Measurements from ENCODE around the gene ERV3-1.

ERV3-1 gene

DNA sequence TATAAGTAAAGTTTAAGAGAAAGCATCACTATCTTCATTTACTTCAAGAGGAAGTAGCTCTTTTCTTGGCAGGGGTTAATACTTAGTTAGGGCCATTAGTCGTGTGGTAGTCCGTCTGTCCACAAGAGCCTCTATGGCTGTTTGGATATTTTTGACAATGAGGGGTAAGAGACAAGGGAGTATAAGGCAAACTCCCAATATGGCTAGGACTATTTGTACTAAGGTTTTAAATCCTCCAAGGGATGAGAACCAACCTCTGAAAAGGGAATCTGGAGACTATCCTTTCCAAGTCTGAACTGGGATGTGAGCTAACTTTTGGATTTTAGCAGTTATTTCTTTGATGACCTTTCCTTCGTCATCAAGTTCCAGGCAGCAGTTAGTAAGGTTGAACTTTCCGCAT lies 15.6 kb downstream of the ERV3-1 start, which contains the start of gene ZNF117:
TSS of gene ZNF117 (minus strand) at position 101 of the 400 bp plus-strand sequence.
- H3K4me3 ChIP-seq (ENCODE audit: low read depth in 1 of 2, low read length in 1 of 2) = no peak within 1 kb of the TSS
- no peaks in the 10 kb centered on the region for H3K27me3 ChIP-seq
- TF ChIP-seq, protein P1, sequence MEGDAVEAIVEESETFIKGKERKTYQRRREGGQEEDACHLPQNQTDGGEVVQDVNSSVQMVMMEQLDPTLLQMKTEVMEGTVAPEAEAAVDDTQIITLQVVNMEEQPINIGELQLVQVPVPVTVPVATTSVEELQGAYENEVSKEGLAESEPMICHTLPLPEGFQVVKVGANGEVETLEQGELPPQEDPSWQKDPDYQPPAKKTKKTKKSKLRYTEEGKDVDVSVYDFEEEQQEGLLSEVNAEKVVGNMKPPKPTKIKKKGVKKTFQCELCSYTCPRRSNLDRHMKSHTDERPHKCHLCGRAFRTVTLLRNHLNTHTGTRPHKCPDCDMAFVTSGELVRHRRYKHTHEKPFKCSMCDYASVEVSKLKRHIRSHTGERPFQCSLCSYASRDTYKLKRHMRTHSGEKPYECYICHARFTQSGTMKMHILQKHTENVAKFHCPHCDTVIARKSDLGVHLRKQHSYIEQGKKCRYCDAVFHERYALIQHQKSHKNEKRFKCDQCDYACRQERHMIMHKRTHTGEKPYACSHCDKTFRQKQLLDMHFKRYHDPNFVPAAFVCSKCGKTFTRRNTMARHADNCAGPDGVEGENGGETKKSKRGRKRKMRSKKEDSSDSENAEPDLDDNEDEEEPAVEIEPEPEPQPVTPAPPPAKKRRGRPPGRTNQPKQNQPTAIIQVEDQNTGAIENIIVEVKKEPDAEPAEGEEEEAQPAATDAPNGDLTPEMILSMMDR (IDR thresholded peaks at IDR 0.05) = no peak
- peak within 1 kb of the TSS; percentile 26 for H3K27ac ChIP-seq
- H3K4me1 ChIP-seq (ENCODE audit: control insufficient read depth in 1 of 2, insufficient read depth in 1 of 2, low read depth in 1 of 2, low read length in 1 of 2) = no peaks in the 10 kb centered on the region
- no peaks in the 10 kb centered on the region for H3K36me3 ChIP-seq
- peaks cover 35% of the 10 kb centered on the region for H3K9me3 ChIP-seq

GRCh38 chr7:64990216-64990615 lies 16.3 kb downstream of the ERV3-1 start:
- TF ChIP-seq, protein P1 (IDR thresholded peaks at IDR 0.05) = no peak
- no peaks in the 10 kb centered on the region for H3K27me3 ChIP-seq
- H3K4me1 ChIP-seq (ENCODE audit: control insufficient read depth in 1 of 2, insufficient read depth in 1 of 2, low read depth in 1 of 2, low read length in 1 of 2) = no peaks in the 10 kb centered on the region
- peak overlapping the region; percentile 26 for H3K27ac ChIP-seq
- no peaks in the 10 kb centered on the region for H3K36me3 ChIP-seq
- H3K9me3 ChIP-seq = peaks cover 30% of the 10 kb centered on the region
- H3K4me3 ChIP-seq (ENCODE audit: low read depth in 1 of 2, low read length in 1 of 2) = no peak overlapping the region

DNA sequence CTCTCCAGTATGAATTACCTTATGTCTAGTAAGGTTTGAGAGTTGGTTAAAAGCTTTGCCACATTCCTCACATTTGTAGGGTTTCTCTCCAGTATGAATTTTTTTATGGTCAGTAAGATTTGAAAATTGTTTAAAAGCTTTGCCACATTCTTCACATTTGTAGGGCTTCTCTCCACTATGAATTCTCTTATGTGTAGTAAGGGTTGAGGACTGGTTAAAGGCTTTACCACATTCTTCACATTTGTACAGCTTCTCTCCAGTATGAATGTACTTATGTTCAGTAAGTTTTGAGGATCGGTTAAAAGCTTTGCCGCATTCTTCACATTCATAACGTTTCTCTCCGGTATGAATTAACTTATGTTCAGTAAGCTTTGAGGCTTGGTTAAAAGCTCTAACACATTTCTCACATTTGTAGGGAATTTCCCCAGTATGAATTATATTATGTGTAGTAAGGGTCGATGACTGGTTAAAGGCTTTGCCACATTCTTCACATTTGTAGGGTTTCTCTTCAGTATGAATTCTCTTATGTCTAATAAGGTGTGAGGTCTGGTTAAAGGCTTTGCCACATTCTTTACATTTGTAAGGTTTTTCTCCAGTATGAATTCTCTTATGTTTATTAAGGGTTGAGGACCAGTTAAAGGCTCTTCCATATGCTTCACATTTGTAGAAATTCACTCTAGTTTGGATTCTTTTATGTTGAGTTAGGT lies 27.8 kb downstream of the ERV3-1 start:
- TF ChIP-seq, protein P1 (IDR thresholded peaks at IDR 0.05) = no peak
- Histone ChIP-seq H3K4me3 (ENCODE audit: low read depth in 1 of 2, low read length in 1 of 2) (no peak overlapping the region), H3K9me3 (peaks cover 63% of the 10 kb centered on the region), H3K27me3 (no peaks in the 10 kb centered on the region), H3K36me3 (peaks cover 17% of the 10 kb centered on the region), H3K4me1 (ENCODE audit: control insufficient read depth in 1 of 2, insufficient read depth in 1 of 2, low read depth in 1 of 2, low read length in 1 of 2) (no peaks in the 10 kb centered on the region), H3K27ac (no peak overlapping the region)

GRCh38 chr7:64965594-64965993 lies 40.9 kb downstream of the ERV3-1 start:
- TF ChIP-seq, protein P1 (IDR thresholded peaks at IDR 0.05) = no peak
- no peaks in the 10 kb centered on the region for H3K9me3 ChIP-seq
- no peaks in the 10 kb centered on the region for H3K4me1 ChIP-seq (ENCODE audit: control insufficient read depth in 1 of 2, insufficient read depth in 1 of 2, low read depth in 1 of 2, low read length in 1 of 2)
- H3K36me3 ChIP-seq = no peaks in the 10 kb centered on the region
- no peak overlapping the region for H3K4me3 ChIP-seq (ENCODE audit: low read depth in 1 of 2, low read length in 1 of 2)
- no peak overlapping the region for H3K27ac ChIP-seq
- H3K27me3 ChIP-seq = no peaks in the 10 kb centered on the region

- TF ChIP-seq, protein P1 (IDR thresholded peaks at IDR 0.05) = no peak
- Histone ChIP-seq H3K27ac (no peak overlapping the region), H3K9me3 (peaks cover 6% of the 10 kb centered on the region), H3K4me3 (ENCODE audit: low read depth in 1 of 2, low read length in 1 of 2) (no peak overlapping the region), H3K27me3 (no peaks in the 10 kb centered on the region), H3K4me1 (ENCODE audit: control insufficient read depth in 1 of 2, insufficient read depth in 1 of 2, low read depth in 1 of 2, low read length in 1 of 2) (no peaks in the 10 kb centered on the region), H3K36me3 (no peaks in the 10 kb centered on the region)
Observed at GRCh38 chr7:64959072-64959747, 47.3 kb downstream of the ERV3-1 start.
